IMR-90 (cell line): ENCODE measurements around the gene RCL1. TPM values are rescaled to one million over a fixed set of nuclear protein-coding genes. Genes with fewer than 3 reads are reported as not detected.

Experiments used
- ATAC-seq: fragments of 200-7000 bp; cut with Tn5 transposase; 2 replicates; pipeline ENCODE4 v1.9.1; 2020; ENCODE audit warnings: low read depth, mild to moderate bottlenecking, moderate library complexity
- BruUV-seq: library from RNA; stranded (reverse); fragments of 400-500 nt; replicated peaks from 2 replicates; lab custom pipeline; 2021; lab: Mats Ljungman, UMichigan
- CTCF ChIA-PET: fragments of 300-600 bp; formaldehyde crosslinking; extraction: SDS; loops from one replicate; lab custom pipeline; 2021; ENCODE audit warnings: antibody characterized with exemption; lab: Yijun Ruan, JAX
- POLR2A ChIA-PET: fragments of 300-600 bp; sonication (Branson Sonifier 250); formaldehyde crosslinking; loops from one replicate; lab custom pipeline; 2022; ENCODE audit warnings: antibody characterized with exemption; ENCODE audit not compliant: unreplicated experiment; lab: Charles Lee
- DNase-seq: peaks from one replicate; pipeline ENCODE4 v3.0.0; 2013
- H2AFZ ChIP-seq: replicated peaks from 2 replicates; pipeline ENCODE3; 2013; ENCODE audit warnings: low read length, mild to moderate bottlenecking; ENCODE audit not compliant: poor library complexity
- H2AK5ac ChIP-seq: 2 replicates; pipeline ENCODE4 v1.6.1; 2013; ENCODE audit warnings: low read depth, low read length, inconsistent platforms
- H2AK9ac ChIP-seq: replicated peaks from 2 replicates; pipeline ENCODE3; 2013; ENCODE audit warnings: mild to moderate bottlenecking, low read depth, low read length, moderate library complexity; ENCODE audit not compliant: poor library complexity
- H2BK120ac ChIP-seq: 2 replicates; pipeline ENCODE4 v1.6.1; 2013; ENCODE audit warnings: low read depth, low read length, inconsistent platforms
- H2BK15ac ChIP-seq: 3 replicates; pipeline ENCODE4 v1.6.1; 2013; ENCODE audit warnings: low read depth, low read length, inconsistent platforms
- H2BK20ac ChIP-seq: 2 replicates; pipeline ENCODE4 v1.6.1; 2013; ENCODE audit warnings: low read depth, mild to moderate bottlenecking, inconsistent platforms, low read length, moderate library complexity
- H2BK5ac ChIP-seq: 2 replicates; pipeline ENCODE4 v1.6.1; 2013; ENCODE audit warnings: mild to moderate bottlenecking, low read depth, low read length, inconsistent platforms; ENCODE audit not compliant: poor library complexity, severe bottlenecking
- H3K14ac ChIP-seq: replicated peaks from 2 replicates; pipeline ENCODE4 v1.6.1; 2013; ENCODE audit warnings: low read depth, low read length, inconsistent platforms
- H3K18ac ChIP-seq: 2 replicates; pipeline ENCODE4 v1.6.1; 2013; ENCODE audit warnings: low read depth, low read length, control low read depth
- H3K23ac ChIP-seq: 2 replicates; pipeline ENCODE4 v1.6.1; 2013; ENCODE audit warnings: low read depth, low read length, inconsistent platforms
- H3K27ac ChIP-seq: 2 replicates; pipeline ENCODE4 v1.5.1; 2013; ENCODE audit warnings: mild to moderate bottlenecking, control low read depth, low read length; ENCODE audit not compliant: insufficient read depth
- H3K27me3 ChIP-seq: 2 replicates; pipeline ENCODE4 v1.6.1; 2013; ENCODE audit warnings: low read length; ENCODE audit not compliant: control insufficient read depth, insufficient read depth
- H3K36me3 ChIP-seq: 2 replicates; pipeline ENCODE4 v1.6.1; 2013; ENCODE audit warnings: low read length, mixed read lengths; ENCODE audit not compliant: control insufficient read depth, insufficient read depth
- H3K4ac ChIP-seq: 2 replicates; pipeline ENCODE4 v1.6.1; 2013; ENCODE audit warnings: low read depth, low read length, inconsistent platforms
- H3K4me1 ChIP-seq: 2 replicates; pipeline ENCODE4 v1.6.1; 2013; ENCODE audit warnings: low read length, mixed read lengths; ENCODE audit not compliant: control insufficient read depth, insufficient read depth
- H3K4me2 ChIP-seq: 2 replicates; pipeline ENCODE4 v1.6.1; 2013; ENCODE audit warnings: low read depth, mild to moderate bottlenecking, control low read depth, low read length, moderate library complexity
- H3K4me3 ChIP-seq: 2 replicates; pipeline ENCODE4 v1.5.1; 2013; ENCODE audit warnings: low read depth, mild to moderate bottlenecking, control low read depth, low read length, moderate library complexity; ENCODE audit not compliant: insufficient read depth
- H3K56ac ChIP-seq: 2 replicates; pipeline ENCODE4 v1.6.1; 2013; ENCODE audit warnings: low read length, inconsistent platforms; ENCODE audit not compliant: insufficient read depth; ENCODE audit errors: extremely low read depth
- H3K79me1 ChIP-seq, 2 experiments: 2 replicates each; pipeline ENCODE4 v1.6.1; 2013; ENCODE audit warnings: low read length in 2 of 2, inconsistent platforms in 1 of 2, low read depth in 1 of 2
- H3K9ac ChIP-seq: 2 replicates; pipeline ENCODE4 v1.6.1; 2013; ENCODE audit warnings: low read depth, low read length, control low read depth
- H3K9me1 ChIP-seq: 2 replicates; pipeline ENCODE4 v1.6.1; 2013; ENCODE audit warnings: low read length, inconsistent platforms; ENCODE audit not compliant: insufficient read depth
- H3K9me3 ChIP-seq: 2 replicates; pipeline ENCODE4 v1.6.1; 2013; ENCODE audit warnings: low read length; ENCODE audit not compliant: control insufficient read depth, insufficient read depth
- H4K20me1 ChIP-seq: 2 replicates; pipeline ENCODE4 v1.6.1; 2013; ENCODE audit warnings: low read length, inconsistent platforms; ENCODE audit not compliant: insufficient read depth
- H4K5ac ChIP-seq: 2 replicates; pipeline ENCODE4 v1.6.1; 2013; ENCODE audit warnings: mild to moderate bottlenecking, low read depth, low read length, control low read depth
- H4K8ac ChIP-seq, 2 experiments: 2 replicates each; pipeline ENCODE4 v1.6.1; 2013; ENCODE audit warnings: low read depth in 2 of 2, low read length in 2 of 2, control low read depth in 1 of 2, inconsistent platforms in 1 of 2
- H4K91ac ChIP-seq: 2 replicates; pipeline ENCODE4 v1.6.1; 2013; ENCODE audit warnings: low read depth, low read length, inconsistent platforms; ENCODE audit not compliant: insufficient read depth
- CEBPB ChIP-seq: IDR thresholded peaks from 2 replicates; pipeline ENCODE4 v1.6.1; 2012; ENCODE audit warnings: low read depth, low read length, improper control_type of control experiment
- ELK1 ChIP-seq: fragments of 150-350 bp; IDR thresholded peaks from 2 replicates; pipeline ENCODE4 v1.6.1; 2016; ENCODE audit warnings: low read depth, mild to moderate bottlenecking, low read length, moderate library complexity, borderline replicate concordance
- POLR2A ChIP-seq: IDR thresholded peaks from 2 replicates; pipeline ENCODE4 v1.6.1; 2012; ENCODE audit warnings: mild to moderate bottlenecking, low read depth, low read length
- dilution Hi-C: fragments of 300-500 bp; cut with HindIII; formaldehyde crosslinking; loops from one replicate; pipeline ENCODE4 v1.14.3; 2018; ENCODE audit warnings: low sequenced_read_pairs; ENCODE audit not compliant: unreplicated experiment
- in situ Hi-C: fragments of 300-500 bp; cut with MboI; formaldehyde crosslinking; loops from 3 replicates; pipeline ENCODE4 v1.14.3; 2019; ENCODE audit warnings: low sequenced_read_pairs, inconsistent platforms, mixed read lengths
- intact Hi-C: fragments of 100-400 bp; cut with micrococcal nuclease; formaldehyde crosslinking; loops from 2 replicates; pipeline ENCODE4 v1.10.0; 2022
- polyA plus RNA-seq, 3 experiments: library from polyadenylated mRNA; depleted of rRNA; stranded (reverse); fragments of >200 nt; gene quantifications; 2 replicates each; pipeline ENCODE4 v1.2.3, GENCODE V29; 2012; ENCODE audit warnings: low replicate concordance in 1 of 3
- total RNA-seq: library from RNA; depleted of rRNA; stranded (reverse); fragments of >200 nt; gene quantifications from 2 replicates; pipeline ENCODE4 v1.2.3, GENCODE V29; 2012

Gene RCL1
- total and polyA plus RNA-seq, 2 of the 4 experiments (the other 2 are of a cell fraction) = 12.3 to 13.8 TPM

GRCh38 chr9:4822057-4822456 is 29.3 kb downstream of the RCL1 start:
- Histone ChIP-seq H2AFZ (no peak overlapping the region), H3K79me1 (peaks cover 17 to 29% of the 10 kb centered on the region in 2 experiments), H4K20me1 (no peaks in the 10 kb centered on the region; the same call in 1 of the 2 replicates), H2BK20ac (no peak overlapping the region), H2AK9ac (no peak overlapping the region), H3K18ac (no peak overlapping the region), H2BK5ac (no peak overlapping the region), H3K56ac (no peak overlapping the region), H2BK15ac (no peak overlapping the region), H3K27ac (no peak overlapping the region), H4K5ac (no peak overlapping the region), H3K9me1 (peaks cover 5% of the 10 kb centered on the region; the same call in 1 of the 2 replicates), H4K8ac (no peak overlapping the region), H3K9me3 (no peaks in the 10 kb centered on the region), H3K4me3 (no peak overlapping the region), H3K4ac (no peak overlapping the region), H4K91ac (no peak overlapping the region), H3K4me1 (peaks cover 5% of the 10 kb centered on the region; the same call in 1 of the 2 replicates), H2AK5ac (no peak overlapping the region), H3K9ac (no peak overlapping the region), H3K14ac (no peak overlapping the region), H3K27me3 (no peaks in the 10 kb centered on the region), H3K23ac (no peak overlapping the region), H3K36me3 (no peaks in the 10 kb centered on the region), H2BK120ac (no peak overlapping the region), H3K4me2 (no peak overlapping the region)
- ChIA-PET CTCF (no interaction called here), POLR2A (no interaction called here)
- ATAC-seq = no peak
- in situ Hi-C loops = no loop called here
- no peak for DNase-seq
- dilution Hi-C loops = no loop called here
- BruUV-seq = no TSS peak
- no peak for TF ChIP-seq ELK1
- no peak for TF ChIP-seq CEBPB
- TF ChIP-seq POLR2A = no peak
- intact Hi-C loops = no loop called here
